ENCODE measurements around the gene PTPRCAP. TPM values are rescaled to one million over a fixed set of nuclear protein-coding genes. Genes with fewer than 3 reads are reported as not detected.
A peak's percentile ranks its signal among the peaks of the same experiment; 100 is the strongest.

Gene PTPRCAP
- total RNA-seq, 2 donors from 2014 or later, result 170 to 184 TPM

- H3K27ac Mint-ChIP-seq, result peak overlapping the region; percentile 97
- H3K9me3 ChIP-seq (ENCODE audit: control insufficient read depth, low read length, poor library complexity, severe bottlenecking), result no peaks in the 10 kb centered on the region
- peak overlapping the region; percentile 61 for H3K4me3 Mint-ChIP-seq
- ATAC-seq (no peak), DNase-seq (no peak)
- H3K36me3 Mint-ChIP-seq (ENCODE audit: low read depth), result no peaks in the 10 kb centered on the region
- no peaks in the 10 kb centered on the region for H3K27me3 Mint-ChIP-seq
- H3K4me1 Mint-ChIP-seq, result peaks cover 61% of the 10 kb centered on the region
These were observed 5.3 kb upstream of the PTPRCAP start for GRCh38 chr11:67442504-67443404.

GRCh38 chr11:67441731-67442351, 4.4 kb upstream of the PTPRCAP start:
- Mint-ChIP-seq H3K4me3 (peak overlapping the region; percentile 61), H3K27ac (peak overlapping the region; percentile 97), H3K36me3 (ENCODE audit: low read depth) (no peaks in the 10 kb centered on the region), H3K4me1 (peaks cover 60% of the 10 kb centered on the region), H3K27me3 (no peaks in the 10 kb centered on the region)
- DNase-seq (no peak), ATAC-seq (peak; percentile 13)
- no peaks in the 10 kb centered on the region for H3K9me3 ChIP-seq (ENCODE audit: control insufficient read depth, low read length, poor library complexity, severe bottlenecking)

GRCh38 chr11:67441098-67441563, 3.6 kb upstream of the PTPRCAP start:
- Mint-ChIP-seq H3K4me1 (peaks cover 62% of the 10 kb centered on the region), H3K27me3 (no peaks in the 10 kb centered on the region), H3K4me3 (peak overlapping the region; percentile 97), H3K27ac (peak overlapping the region; percentile 97), H3K36me3 (ENCODE audit: low read depth) (no peaks in the 10 kb centered on the region)
- no peaks in the 10 kb centered on the region for H3K9me3 ChIP-seq (ENCODE audit: control insufficient read depth, low read length, poor library complexity, severe bottlenecking)
- no peak for DNase-seq
- no peak for ATAC-seq

- no peak for DNase-seq
- no peaks in the 10 kb centered on the region for H3K36me3 Mint-ChIP-seq (ENCODE audit: low read depth)
- no peaks in the 10 kb centered on the region for H3K9me3 ChIP-seq (ENCODE audit: control insufficient read depth, low read length, poor library complexity, severe bottlenecking)
- no peak for ATAC-seq
- H3K4me1 Mint-ChIP-seq, result peaks cover 60% of the 10 kb centered on the region
- peak overlapping the region; percentile 97 for H3K27ac Mint-ChIP-seq
- no peaks in the 10 kb centered on the region for H3K27me3 Mint-ChIP-seq
- H3K4me3 Mint-ChIP-seq, result peak overlapping the region; percentile 97
These were observed 3.0 kb upstream of the PTPRCAP start for GRCh38 chr11:67440229-67441097.

- Mint-ChIP-seq H3K27me3 (no peaks in the 10 kb centered on the region), H3K27ac (peak overlapping the region; percentile 97), H3K4me1 (peaks cover 55% of the 10 kb centered on the region), H3K36me3 (ENCODE audit: low read depth) (no peaks in the 10 kb centered on the region), H3K4me3 (peak overlapping the region; percentile 97)
- H3K9me3 ChIP-seq (ENCODE audit: control insufficient read depth, low read length, poor library complexity, severe bottlenecking), result no peaks in the 10 kb centered on the region
- no peak for DNase-seq
- no peak for ATAC-seq
These were observed 2.1 kb upstream of the PTPRCAP start for GRCh38 chr11:67439321-67440228.

- Mint-ChIP-seq H3K27me3 (no peaks in the 10 kb centered on the region), H3K4me1 (peaks cover 57% of the 10 kb centered on the region), H3K4me3 (peak overlapping the region; percentile 97), H3K36me3 (ENCODE audit: low read depth) (no peaks in the 10 kb centered on the region), H3K27ac (peak overlapping the region; percentile 97)
- H3K9me3 ChIP-seq (ENCODE audit: control insufficient read depth, low read length, poor library complexity, severe bottlenecking), result no peaks in the 10 kb centered on the region
- DNase-seq, result peak; percentile 69 to 73 (median 72)
- peak; percentile 63 for ATAC-seq
These were observed 848 bp upstream of the PTPRCAP start for GRCh38 chr11:67438158-67438902.

GRCh38 chr11:67437809-67438157, 301 bp upstream of the PTPRCAP start:
- H3K4me1 Mint-ChIP-seq, result peaks cover 57% of the 10 kb centered on the region
- DNase-seq (no peak), ATAC-seq (no peak)
- H3K9me3 ChIP-seq (ENCODE audit: control insufficient read depth, low read length, poor library complexity, severe bottlenecking), result no peaks in the 10 kb centered on the region
- H3K27me3 Mint-ChIP-seq, result no peaks in the 10 kb centered on the region
- H3K4me3 Mint-ChIP-seq, result peak overlapping the region; percentile 97
- H3K27ac Mint-ChIP-seq, result peak overlapping the region; percentile 96
- H3K36me3 Mint-ChIP-seq (ENCODE audit: low read depth), result no peaks in the 10 kb centered on the region

GRCh38 chr11:67436459-67437081, 912 bp downstream of the PTPRCAP start:
- ATAC-seq (peak; percentile 26), DNase-seq (no peak)
- Mint-ChIP-seq H3K4me1 (peaks cover 61% of the 10 kb centered on the region), H3K27ac (peak overlapping the region; percentile 96), H3K36me3 (ENCODE audit: low read depth) (no peaks in the 10 kb centered on the region), H3K4me3 (peak overlapping the region; percentile 97), H3K27me3 (no peaks in the 10 kb centered on the region)
- H3K9me3 ChIP-seq (ENCODE audit: control insufficient read depth, low read length, poor library complexity, severe bottlenecking), result no peaks in the 10 kb centered on the region

- DNase-seq (no peak), ATAC-seq (no peak)
These were observed 1.6 kb downstream of the PTPRCAP start for GRCh38 chr11:67435727-67436458.

GRCh38 chr11:67435031-67435726, 2.3 kb downstream of the PTPRCAP start:
- Mint-ChIP-seq H3K4me3 (peak overlapping the region; percentile 97), H3K36me3 (ENCODE audit: low read depth) (no peaks in the 10 kb centered on the region)
- no peak for DNase-seq

More at GRCh38 chr11:67435727-67436458, 1.6 kb downstream of the PTPRCAP start:
- H3K9me3 ChIP-seq (ENCODE audit: control insufficient read depth, low read length, poor library complexity, severe bottlenecking), result no peaks in the 10 kb centered on the region
- Mint-ChIP-seq H3K27me3 (no peaks in the 10 kb centered on the region), H3K36me3 (ENCODE audit: low read depth) (no peaks in the 10 kb centered on the region), H3K4me1 (peaks cover 58% of the 10 kb centered on the region), H3K27ac (peak overlapping the region; percentile 96), H3K4me3 (peak overlapping the region; percentile 97)

More at GRCh38 chr11:67435031-67435726, 2.3 kb downstream of the PTPRCAP start:
- Mint-ChIP-seq H3K4me1 (peaks cover 52% of the 10 kb centered on the region), H3K27me3 (no peaks in the 10 kb centered on the region), H3K27ac (peak overlapping the region; percentile 96)
- H3K9me3 ChIP-seq (ENCODE audit: control insufficient read depth, low read length, poor library complexity, severe bottlenecking), result no peaks in the 10 kb centered on the region
- no peak for ATAC-seq

Data from T-helper 17 cell (primary cell).